ENCODE data around the gene EVC2. TPM values are rescaled to one million over a fixed set of nuclear protein-coding genes. Genes with fewer than 3 reads are reported as not detected.

The EVC2 gene
- total RNA-seq, 1 experiment from 2014 or later = 2.6 TPM

- DNase-seq (ENCODE audit: low read depth) = peak; percentile 78
Observed at GRCh38 chr4:5711479-5712184, 3.3 kb upstream of the EVC2 start.

- DNase-seq (ENCODE audit: low read depth) = peak; percentile 78
Observed at GRCh38 chr4:5710961-5711478, 2.7 kb upstream of the EVC2 start, which contains the start of gene EVC. Gene EVC (plus strand): TSS chr4:5711201. CDS start chr4:5711381, 180 bp downstream.

GRCh38 chr4:5710065-5710960, 2.0 kb upstream of the EVC2 start:
- peak; percentile 40 for DNase-seq (ENCODE audit: low read depth)

GRCh38 chr4:5709207-5709575, 832 bp upstream of the EVC2 start:
- DNase-seq (ENCODE audit: low read depth) = no peak

- no peak for DNase-seq (ENCODE audit: low read depth)
Observed at GRCh38 chr4:5707778-5708448, 446 bp downstream of the EVC2 start.

GRCh38 chr4:5707366-5707765, 993 bp downstream of the EVC2 start:
- no peak for DNase-seq (ENCODE audit: low read depth)

GRCh38 chr4:5706486-5707290, 1.7 kb downstream of the EVC2 start:
- DNase-seq (ENCODE audit: low read depth) = peak; percentile 12

GRCh38 chr4:5705647-5706320, 2.6 kb downstream of the EVC2 start:
- DNase-seq (ENCODE audit: low read depth) = no peak

- no peak for DNase-seq (ENCODE audit: low read depth)
Observed at GRCh38 chr4:5704276-5704675, 4.1 kb downstream of the EVC2 start.

- no peak for DNase-seq (ENCODE audit: low read depth)
Observed at GRCh38 chr4:5703831-5704230, 4.5 kb downstream of the EVC2 start.

GRCh38 chr4:5701971-5702370, 6.4 kb downstream of the EVC2 start:
- no peak for DNase-seq (ENCODE audit: low read depth)

- DNase-seq (ENCODE audit: low read depth) = no peak
Observed at GRCh38 chr4:5700459-5700858, 7.9 kb downstream of the EVC2 start.

GRCh38 chr4:5696341-5696740, 12.0 kb downstream of the EVC2 start:
- DNase-seq (ENCODE audit: low read depth) = no peak

- DNase-seq (ENCODE audit: low read depth) = no peak
Observed at GRCh38 chr4:5693871-5694270, 14.5 kb downstream of the EVC2 start.

- DNase-seq (ENCODE audit: low read depth) = no peak
Observed at GRCh38 chr4:5691491-5692132, 16.7 kb downstream of the EVC2 start.

GRCh38 chr4:5689065-5689464, 19.3 kb downstream of the EVC2 start:
- DNase-seq (ENCODE audit: low read depth) = no peak

- DNase-seq (ENCODE audit: low read depth) = no peak
Observed at GRCh38 chr4:5686338-5686737, 22.0 kb downstream of the EVC2 start.

- DNase-seq (ENCODE audit: low read depth) = no peak
Observed at GRCh38 chr4:5685296-5685695, 23.1 kb downstream of the EVC2 start.

- DNase-seq (ENCODE audit: low read depth) = no peak
Observed at GRCh38 chr4:5683566-5683965, 24.8 kb downstream of the EVC2 start.

- DNase-seq (ENCODE audit: low read depth) = peak; percentile 5
Observed at GRCh38 chr4:5678977-5679376, 29.4 kb downstream of the EVC2 start.

All from RPMI7951 (cell line).